AG04449 (cell line): Measurements from ENCODE around the gene ZC3H7B.

Experiments used
- CTCF ChIA-PET: fragments of 350-600 bp; formaldehyde crosslinking; extraction: SDS; loops from one replicate; lab custom pipeline; 2021; ENCODE audit warnings: antibody characterized with exemption; lab: Yijun Ruan, JAX
- POLR2A ChIA-PET: fragments of 400-600, 350-600 bp; formaldehyde crosslinking; extraction: SDS; loops from one replicate; lab custom pipeline; 2020; ENCODE audit warnings: antibody characterized with exemption, inconsistent platforms; lab: Yijun Ruan, JAX
- DNase-seq: peaks from one replicate; pipeline ENCODE4 v3.0.0-alpha.2; 2010; ENCODE audit warnings: low read depth, low spot score
- H3K4me3 ChIP-seq: 2 replicates; pipeline ENCODE4 v1.5.1; 2011; ENCODE audit warnings: low read depth, mild to moderate bottlenecking, control low read depth, low read length
- TF ChIP-seq, protein P1 (sequence below): IDR thresholded peaks from one replicate; pipeline ENCODE4 v1.5.1; 2011; ENCODE audit warnings: mild to moderate bottlenecking, moderate library complexity, low read length, control low read depth, inconsistent platforms; ENCODE audit not compliant: insufficient read depth; ENCODE audit errors: missing control alignments

The ZC3H7B gene

GRCh38 chr22:41364233-41364632 lies 62.9 kb downstream of the ZC3H7B start:
- TF ChIP-seq, protein P1, sequence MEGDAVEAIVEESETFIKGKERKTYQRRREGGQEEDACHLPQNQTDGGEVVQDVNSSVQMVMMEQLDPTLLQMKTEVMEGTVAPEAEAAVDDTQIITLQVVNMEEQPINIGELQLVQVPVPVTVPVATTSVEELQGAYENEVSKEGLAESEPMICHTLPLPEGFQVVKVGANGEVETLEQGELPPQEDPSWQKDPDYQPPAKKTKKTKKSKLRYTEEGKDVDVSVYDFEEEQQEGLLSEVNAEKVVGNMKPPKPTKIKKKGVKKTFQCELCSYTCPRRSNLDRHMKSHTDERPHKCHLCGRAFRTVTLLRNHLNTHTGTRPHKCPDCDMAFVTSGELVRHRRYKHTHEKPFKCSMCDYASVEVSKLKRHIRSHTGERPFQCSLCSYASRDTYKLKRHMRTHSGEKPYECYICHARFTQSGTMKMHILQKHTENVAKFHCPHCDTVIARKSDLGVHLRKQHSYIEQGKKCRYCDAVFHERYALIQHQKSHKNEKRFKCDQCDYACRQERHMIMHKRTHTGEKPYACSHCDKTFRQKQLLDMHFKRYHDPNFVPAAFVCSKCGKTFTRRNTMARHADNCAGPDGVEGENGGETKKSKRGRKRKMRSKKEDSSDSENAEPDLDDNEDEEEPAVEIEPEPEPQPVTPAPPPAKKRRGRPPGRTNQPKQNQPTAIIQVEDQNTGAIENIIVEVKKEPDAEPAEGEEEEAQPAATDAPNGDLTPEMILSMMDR = no peak

DNA sequence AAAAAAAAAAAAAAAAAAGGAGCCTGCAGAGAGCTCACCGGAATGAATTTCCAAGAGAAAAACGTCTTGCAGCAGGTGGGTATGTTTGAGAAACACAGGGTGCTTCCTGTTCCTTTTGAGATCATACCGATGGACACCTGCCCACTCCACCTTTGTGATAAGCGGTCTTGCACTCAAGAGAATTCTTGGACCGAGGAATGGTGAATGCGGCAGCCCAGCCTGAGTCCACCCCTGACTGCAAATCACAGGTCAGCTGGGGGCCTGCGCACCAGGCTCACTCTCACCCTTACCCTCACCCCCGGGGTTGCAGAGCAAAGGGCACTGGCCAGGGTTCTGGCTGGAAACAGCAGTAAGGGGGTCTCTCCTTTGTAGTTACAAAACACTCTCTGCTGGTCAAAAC lies 63.6 kb downstream of the ZC3H7B start:
- DNase-seq = no peak
- POLR2A ChIA-PET = interaction anchor here (1.6 kb wide), 1 partner anchor 16 kb away, joined by 5 read pairs; no protein-coding TSS in a partner anchor

More at GRCh38 chr22:41364233-41364632, 62.9 kb downstream of the ZC3H7B start:
- POLR2A ChIA-PET = interaction anchor here (1.6 kb wide), 1 partner anchor 16 kb away, joined by 5 read pairs; no protein-coding TSS in a partner anchor
- no peak for DNase-seq
- H3K4me3 ChIP-seq = no peak overlapping the region
- CTCF ChIA-PET = no interaction called here

GRCh38 chr22:41365425-41365824 lies 64.1 kb downstream of the ZC3H7B start:
- POLR2A ChIA-PET = interaction anchor here (3.2 kb wide), 1 partner anchor 16 kb away, joined by 16 read pairs; the partner anchor contains the start of gene TEF
- CTCF ChIA-PET = interaction anchor here (1.1 to 1.8 kb wide), 2 partner anchors 38 to 443 kb away, joined by 4 read pairs; no protein-coding TSS in a partner anchor
- no peak for DNase-seq
- H3K4me3 ChIP-seq = no peak overlapping the region
- TF ChIP-seq, protein P1 = no peak

More for the DNA sequence above, 63.6 kb downstream of the ZC3H7B start:
- CTCF ChIA-PET = interaction anchor here (1.1 to 1.8 kb wide), 2 partner anchors 39 to 442 kb away, joined by 4 read pairs; no protein-coding TSS in a partner anchor
- TF ChIP-seq, protein P1 = no peak
- no peak overlapping the region for H3K4me3 ChIP-seq

- peak overlapping the region; percentile 18; the same call in 1 of the 2 replicates for H3K4me3 ChIP-seq
- TF ChIP-seq, protein P1 = no peak
- no peak for DNase-seq
- CTCF ChIA-PET = interaction anchor here (0.7 to 2.7 kb wide), 6 partner anchors 9 to 152 kb away, joined by 3 to 12 read pairs (median 4); no protein-coding TSS in a partner anchor
- POLR2A ChIA-PET = interaction anchor here (3.2 kb wide), 1 partner anchor 14 kb away, joined by 16 read pairs; the partner anchor contains the start of gene TEF
These were observed 65.2 kb downstream of the ZC3H7B start for GRCh38 chr22:41366323-41367029.

GRCh38 chr22:41367039-41367679 lies 65.8 kb downstream of the ZC3H7B start:
- DNase-seq = peak; percentile 56
- ChIA-PET POLR2A (interaction anchor here (0.6 to 3.2 kb wide), 2 partner anchors 14 to 69 kb away, joined by 5 to 16 read pairs; partner anchors contain the start of gene TEF), CTCF (interaction anchor here (0.7 to 2.7 kb wide), 5 partner anchors 10 to 151 kb away, joined by 3 to 12 read pairs (median 5); no protein-coding TSS in a partner anchor)
- TF ChIP-seq, protein P1 = peak; percentile 48
- peak overlapping the region; percentile 41 for H3K4me3 ChIP-seq
